IPS DF 6.9 (cell line): ENCODE data around the gene CACNA1F.

Experiments used
- DNase-seq: peaks from one replicate; pipeline ENCODE4 v3.0.0-alpha.2; 2013; ENCODE audit warnings: low read depth, low spot score
- H3K27ac ChIP-seq: one replicate; pipeline ENCODE4 v1.5.1; 2013; ENCODE audit warnings: low read length, control low read depth
- H3K27me3 ChIP-seq: 2 replicates; pipeline ENCODE4 v1.6.1; 2013; ENCODE audit warnings: mild to moderate bottlenecking, low read length; ENCODE audit not compliant: control insufficient read depth, insufficient read depth
- H3K36me3 ChIP-seq: 2 replicates; pipeline ENCODE4 v1.6.1; 2013; ENCODE audit warnings: low read length; ENCODE audit not compliant: control insufficient read depth, insufficient read depth
- H3K4me1 ChIP-seq: 2 replicates; pipeline ENCODE4 v1.6.1; 2013; ENCODE audit warnings: low read length; ENCODE audit not compliant: control insufficient read depth, insufficient read depth
- H3K4me3 ChIP-seq: 2 replicates; pipeline ENCODE4 v1.5.1; 2013; ENCODE audit warnings: mild to moderate bottlenecking, low read length
- H3K9me3 ChIP-seq: 2 replicates; pipeline ENCODE4 v1.6.1; 2013; ENCODE audit warnings: low read length, inconsistent platforms; ENCODE audit not compliant: control insufficient read depth, insufficient read depth
- WGBS: extraction: QIAGEN DNeasy Blood & Tissue Kit; methylation state at CpG from one replicate; pipeline ENCODE4 v1.1.7; 2013; ENCODE audit warnings: mixed read lengths, missing lambda C conversion rate; ENCODE audit not compliant: insufficient read length, insufficient coverage; 5-methylcytosine and 5-hydroxymethylcytosine counted together

CACNA1F gene

GRCh38 chrX:49233176-49233575 lies at the start of gene CACNA1F:
TSS of gene CACNA1F (minus strand) at chrX:49233340. CDS start at chrX:49233309, 31 bp downstream.
- H3K36me3 ChIP-seq = no peaks in the 10 kb centered on the region
- H3K4me1 ChIP-seq = 0 out of 2 replicates have a peak, but pooled peaks cover under 1% of the 10 kb centered on the region
- no peak for DNase-seq
- H3K4me3 ChIP-seq = no peak within 1 kb of the TSS
- no peaks in the 10 kb centered on the region for H3K9me3 ChIP-seq
- H3K27ac ChIP-seq = no peak within 1 kb of the TSS
- H3K27me3 ChIP-seq = no peaks in the 10 kb centered on the region
- WGBS = no CpG with 5 or more reads among the region's 9 CpGs

- no peak overlapping the region for H3K27ac ChIP-seq
- H3K27me3 ChIP-seq = no peaks in the 10 kb centered on the region
- H3K4me3 ChIP-seq = no peak overlapping the region
- no peak for DNase-seq
- no peaks in the 10 kb centered on the region for H3K36me3 ChIP-seq
- WGBS = no CpG with 5 or more reads among the region's 11 CpGs
- no peaks in the 10 kb centered on the region for H3K9me3 ChIP-seq
- peaks cover 2% of the 10 kb centered on the region; the same call in 1 of the 2 replicates for H3K4me1 ChIP-seq
Observed at GRCh38 chrX:49282647-49283011, 49.5 kb upstream of the CACNA1F start.

GRCh38 chrX:49278081-49278480 lies 44.9 kb upstream of the CACNA1F start:
- no peak for DNase-seq
- Histone ChIP-seq H3K36me3 (no peaks in the 10 kb centered on the region), H3K4me3 (no peak overlapping the region), H3K27ac (no peak overlapping the region), H3K27me3 (no peaks in the 10 kb centered on the region), H3K4me1 (peaks cover 2% of the 10 kb centered on the region; the same call in 1 of the 2 replicates), H3K9me3 (no peaks in the 10 kb centered on the region)
- WGBS = no CpG with 5 or more reads among the region's 3 CpGs

- no CpG with 5 or more reads among the region's 3 CpGs for WGBS
- H3K4me1 ChIP-seq = peaks cover under 1% of the 10 kb centered on the region; the same call in 1 of the 2 replicates
Observed at GRCh38 chrX:49277535-49277830, 44.3 kb upstream of the CACNA1F start.

GRCh38 chrX:49276671-49277534 lies 43.8 kb upstream of the CACNA1F start:
- WGBS = no CpG with 5 or more reads among the region's 19 CpGs
- no peak for DNase-seq
- Histone ChIP-seq H3K4me3 (no peak overlapping the region), H3K36me3 (no peaks in the 10 kb centered on the region), H3K4me1 (no peaks in the 10 kb centered on the region), H3K27ac (no peak overlapping the region), H3K9me3 (no peaks in the 10 kb centered on the region), H3K27me3 (no peaks in the 10 kb centered on the region)

More at GRCh38 chrX:49277535-49277830, 44.3 kb upstream of the CACNA1F start:
- Histone ChIP-seq H3K4me3 (no peak overlapping the region), H3K27ac (no peak overlapping the region), H3K27me3 (no peaks in the 10 kb centered on the region), H3K36me3 (no peaks in the 10 kb centered on the region), H3K9me3 (no peaks in the 10 kb centered on the region)
- no peak for DNase-seq

- H3K4me1 ChIP-seq = no peaks in the 10 kb centered on the region
- no CpG with 5 or more reads among the region's 1 CpG for WGBS
- H3K27me3 ChIP-seq = no peaks in the 10 kb centered on the region
- H3K36me3 ChIP-seq = no peaks in the 10 kb centered on the region
- H3K4me3 ChIP-seq = no peak overlapping the region
- no peak for DNase-seq
- no peaks in the 10 kb centered on the region for H3K9me3 ChIP-seq
- no peak overlapping the region for H3K27ac ChIP-seq
Observed at GRCh38 chrX:49276207-49276606, 43.1 kb upstream of the CACNA1F start.

- Histone ChIP-seq H3K27ac (no peak overlapping the region), H3K4me3 (no peak overlapping the region), H3K36me3 (no peaks in the 10 kb centered on the region), H3K4me1 (peaks cover 2% of the 10 kb centered on the region; the same call in 1 of the 2 replicates), H3K9me3 (no peaks in the 10 kb centered on the region), H3K27me3 (no peaks in the 10 kb centered on the region)
- whole genome bisulfite sequencing = no CpG with 5 or more reads among the region's 8 CpGs
- no peak for DNase-seq
Observed at GRCh38 chrX:49273181-49273727, 40.1 kb upstream of the CACNA1F start.

- no peaks in the 10 kb centered on the region for H3K27me3 ChIP-seq
- no peak for DNase-seq
- H3K9me3 ChIP-seq = no peaks in the 10 kb centered on the region
- H3K4me1 ChIP-seq = peaks cover 2% of the 10 kb centered on the region; the same call in 1 of the 2 replicates
- no CpG with 5 or more reads among the region's 6 CpGs for WGBS
- no peaks in the 10 kb centered on the region for H3K36me3 ChIP-seq
- no peak overlapping the region for H3K4me3 ChIP-seq
- H3K27ac ChIP-seq = no peak overlapping the region
Observed at GRCh38 chrX:49272421-49272820, 39.3 kb upstream of the CACNA1F start.

DNA sequence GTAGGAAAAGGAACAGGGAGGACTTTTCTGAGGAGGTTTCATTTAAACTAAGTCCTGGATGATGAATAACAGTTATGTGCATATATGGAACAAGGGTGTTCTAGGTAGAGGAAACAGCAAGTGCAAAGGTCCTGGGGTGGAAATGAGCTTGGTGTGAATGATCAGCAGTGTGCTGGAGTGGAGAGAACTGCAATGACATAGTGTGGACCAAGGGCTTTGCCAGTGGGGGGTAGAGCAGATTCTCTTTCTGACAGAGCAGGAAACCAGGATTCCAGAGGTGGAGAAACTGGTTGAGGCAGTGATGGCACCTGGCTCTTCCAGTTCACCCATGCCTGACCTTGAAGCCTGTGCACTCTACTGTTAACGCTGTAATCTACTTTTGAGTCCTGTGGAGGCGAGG lies 38.2 kb upstream of the CACNA1F start:
- H3K9me3 ChIP-seq = no peaks in the 10 kb centered on the region
- no peaks in the 10 kb centered on the region for H3K27me3 ChIP-seq
- DNase-seq = no peak
- H3K4me1 ChIP-seq = peaks cover 2% of the 10 kb centered on the region; the same call in 1 of the 2 replicates
- WGBS = no CpG with 5 or more reads among the region's 2 CpGs
- H3K36me3 ChIP-seq = no peaks in the 10 kb centered on the region
- H3K4me3 ChIP-seq = no peak overlapping the region
- no peak overlapping the region for H3K27ac ChIP-seq

GRCh38 chrX:49270249-49270921 lies 37.2 kb upstream of the CACNA1F start:
- Histone ChIP-seq H3K27ac (no peak overlapping the region), H3K9me3 (no peaks in the 10 kb centered on the region), H3K4me3 (peak overlapping the region; percentile 93), H3K27me3 (no peaks in the 10 kb centered on the region), H3K36me3 (no peaks in the 10 kb centered on the region), H3K4me1 (peaks cover 2% of the 10 kb centered on the region; the same call in 1 of the 2 replicates)
- DNase-seq = no peak
- no CpG with 5 or more reads among the region's 66 CpGs for WGBS
